Adrenal gland (tissue), 12 donors: Measurements from ENCODE around the gene AJM1. TPM values are rescaled to one million over a fixed set of nuclear protein-coding genes. Genes with fewer than 3 reads are reported as not detected.

Experiments
- DNase-seq, 7 donors: peaks; one replicate each; pipeline ENCODE4 v3.0.0-alpha.2; 2019 to 2020
- H3K27ac ChIP-seq, 5 donors: fragments of 200-600 bp; sonication (generic) in 4 of 5; 1 replicate in 3 of 5; 2 replicates in 2 of 5; pipeline versions ENCODE4 v1.5.1 to v1.8.0; 2016 to 2020; ENCODE audit warnings: mild to moderate bottlenecking in 1 of 5
- H3K27me3 ChIP-seq: fragments of 200-600 bp; 2 replicates; pipeline ENCODE4 v1.8.0; 2021
- H3K36me3 ChIP-seq, 2 donors: fragments of 200-600 bp; replicated peaks in 1 of 2; 1 replicate in 1 of 2; 2 replicates in 1 of 2; pipeline versions ENCODE4 v1.5.1 to v1.8.0; 2018 to 2022
- H3K4me1 ChIP-seq, 2 donors: fragments of 200-600 bp; replicated peaks in 1 of 2; 1 replicate in 1 of 2; 2 replicates in 1 of 2; pipeline versions ENCODE4 v1.5.1 to v1.8.0; 2018 to 2021
- H3K4me3 ChIP-seq, 4 donors: fragments of 200-600 bp; sonication (generic) in 3 of 4; one replicate each; pipeline ENCODE4 v1.5.1; 2016 to 2018
- H3K9me3 ChIP-seq, 3 donors: fragments of 200-600 bp; sonication (generic) in 1 of 3; replicated peaks in 1 of 3; 1 replicate in 2 of 3; 2 replicates in 1 of 3; pipeline versions ENCODE4 v1.5.1 to v1.8.0; 2016 to 2021
- POLR2A ChIP-seq, 2 donors: fragments of 450-650 bp; IDR thresholded peaks; one replicate each; pipeline ENCODE4 v1.6.1; 2017; ENCODE audit warnings: antibody characterized with exemption in 2 of 2, mild to moderate bottlenecking in 2 of 2, moderate library complexity in 1 of 2
- WGBS, 4 donors: extraction: QIAGEN DNeasy Blood & Tissue Kit in 2 of 4; methylation state at CpG; one replicate each; pipeline versions ENCODE4 v1.1.5 to v1.1.7; 2013 to 2017; 5-methylcytosine and 5-hydroxymethylcytosine counted together
- intact Hi-C, 2 donors: fragments of 100-400 bp; cut with DNase I; formaldehyde crosslinking; loops; one replicate each; pipeline versions ENCODE4 v1.14.1 to v1.15.0; 2022 to 2023
- polyA plus RNA-seq, 3 donors: library from polyadenylated mRNA; stranded (reverse); fragments of 200-250 nt in 2 of 3; fragments of 350-450 nt in 1 of 3; fragmentation: Illumina TruSeq in 1 of 3; extraction: RNeasy Lipid Tissue Mini Kit (QIAGEN cat#74804) in 1 of 3; gene quantifications; one replicate each; pipeline ENCODE4 v1.2.3, GENCODE V29; 2013 to 2014
- total RNA-seq, 9 donors: library from RNA; depleted of rRNA in 4 of 9; stranded (reverse); fragments of >200 nt in 4 of 9; fragments of 120-200 nt in 1 of 9; fragmentation: NEBNext Ultra II Directional in 1 of 9; extraction: Animal tissue kit (Norgen Biotek cat#: 25700) in 1 of 9; gene quantifications; one replicate each; pipeline versions ENCODE4 v1.1.0 to v1.2.4, GENCODE V29; 2013 to 2023
- TF ChIP-seq, protein P1 (sequence below), 6 experiments: fragments of 450-650 bp in 4 of 6; fragments of 200-600 bp in 2 of 6; sonication (generic) in 1 of 6; IDR thresholded peaks; 1 replicate in 5 of 6; 2 replicates in 1 of 6; pipeline versions ENCODE4 v1.5.1 to v1.8.0; 2016 to 2021; ENCODE audit warnings: antibody characterized with exemption in 6 of 6, mild to moderate bottlenecking in 2 of 6, moderate library complexity in 1 of 6
- donor health status: healthy with polysubstance abuse.
- donor health status: Bipolar disorder and iron deficiency.
- donor health status: DM: yes; HTN: yes; CAD: no.
- donor health status: DM: no; HTN: no; CAD: no.
- donor health status: DM: no; HTN: no; CAD: no.
- donor health status: DM: yes; HTN: yes; CAD: no.

Gene AJM1
- total and polyA plus RNA-seq, 12 donors, result 0.33 to 13.7 (median 3.3) TPM

GRCh38 chr9:136855461-136856078, 13.3 kb downstream of the AJM1 start:
- peaks cover 11 to 27% of the 10 kb centered on the region in 2 donors for H3K4me1 ChIP-seq
- no peaks in the 10 kb centered on the region for H3K27me3 ChIP-seq
- H3K4me3 ChIP-seq, result no peak overlapping the region
- H3K27ac ChIP-seq, result no peak overlapping the region
- H3K9me3 ChIP-seq, result no peaks in the 10 kb centered on the region
- peak in 2 of 7 donors; percentile 17 to 23 for DNase-seq
- no peak for TF ChIP-seq POLR2A (IDR thresholded peaks at IDR 0.05)
- TF ChIP-seq, protein P1, sequence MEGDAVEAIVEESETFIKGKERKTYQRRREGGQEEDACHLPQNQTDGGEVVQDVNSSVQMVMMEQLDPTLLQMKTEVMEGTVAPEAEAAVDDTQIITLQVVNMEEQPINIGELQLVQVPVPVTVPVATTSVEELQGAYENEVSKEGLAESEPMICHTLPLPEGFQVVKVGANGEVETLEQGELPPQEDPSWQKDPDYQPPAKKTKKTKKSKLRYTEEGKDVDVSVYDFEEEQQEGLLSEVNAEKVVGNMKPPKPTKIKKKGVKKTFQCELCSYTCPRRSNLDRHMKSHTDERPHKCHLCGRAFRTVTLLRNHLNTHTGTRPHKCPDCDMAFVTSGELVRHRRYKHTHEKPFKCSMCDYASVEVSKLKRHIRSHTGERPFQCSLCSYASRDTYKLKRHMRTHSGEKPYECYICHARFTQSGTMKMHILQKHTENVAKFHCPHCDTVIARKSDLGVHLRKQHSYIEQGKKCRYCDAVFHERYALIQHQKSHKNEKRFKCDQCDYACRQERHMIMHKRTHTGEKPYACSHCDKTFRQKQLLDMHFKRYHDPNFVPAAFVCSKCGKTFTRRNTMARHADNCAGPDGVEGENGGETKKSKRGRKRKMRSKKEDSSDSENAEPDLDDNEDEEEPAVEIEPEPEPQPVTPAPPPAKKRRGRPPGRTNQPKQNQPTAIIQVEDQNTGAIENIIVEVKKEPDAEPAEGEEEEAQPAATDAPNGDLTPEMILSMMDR (IDR thresholded peaks at IDR 0.05), result no peak
- intact Hi-C loops, result loop anchor here in 1 of 2 donors (10.0 kb wide), 1 partner anchor 89 kb away; the partner anchor contains the start of genes C8G and FBXW5
- H3K36me3 ChIP-seq, result peaks cover 0 to 11% of the 10 kb centered on the region in 2 donors
- 81 to 88% (median 83%) methylated on average over 12 to 26 of the region's 26 CpGs for WGBS, 4 donors

DNA sequence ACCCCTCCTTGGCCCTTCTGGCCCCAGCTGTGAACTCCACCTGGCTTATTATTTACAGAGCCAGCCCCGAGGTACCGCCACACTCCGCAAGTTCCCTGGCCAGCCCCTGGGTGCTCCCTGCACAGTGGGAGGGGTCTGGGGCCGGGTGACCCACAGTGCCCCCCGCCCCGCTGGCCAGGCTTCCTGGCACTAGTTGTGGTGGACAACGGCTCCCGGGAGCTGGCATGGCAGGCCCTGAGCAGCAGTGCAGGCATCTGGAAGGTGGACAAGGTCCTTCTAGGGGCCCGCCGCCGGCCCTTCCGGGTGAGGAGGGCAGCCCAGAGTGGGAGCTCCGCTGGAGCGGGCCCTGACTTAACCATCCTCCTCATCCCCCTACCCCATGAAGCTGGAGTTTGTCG, 13.8 kb downstream of the AJM1 start:
- Histone ChIP-seq H3K4me1 (peaks cover 11 to 23% of the 10 kb centered on the region in 2 donors), H3K27me3 (no peaks in the 10 kb centered on the region), H3K9me3 (no peaks in the 10 kb centered on the region), H3K36me3 (peaks cover 0 to 11% of the 10 kb centered on the region in 2 donors), H3K4me3 (no peak overlapping the region), H3K27ac (no peak overlapping the region)
- intact Hi-C loops, result loop anchor here in 1 of 2 donors (10.0 kb wide), 1 partner anchor 89 kb away; the partner anchor contains the start of genes C8G and FBXW5
- 71 to 79% (median 72%) methylated on average over 6 to 15 of the region's 15 CpGs; no CpG with 5 or more reads in 1 of the 4 donors for WGBS, 4 donors
- peak in 3 of 7 donors; percentile 15 to 23 (median 16) for DNase-seq
- no peak for TF ChIP-seq POLR2A (IDR thresholded peaks at IDR 0.05)
- TF ChIP-seq, protein P1 (IDR thresholded peaks at IDR 0.05), result no peak

DNA sequence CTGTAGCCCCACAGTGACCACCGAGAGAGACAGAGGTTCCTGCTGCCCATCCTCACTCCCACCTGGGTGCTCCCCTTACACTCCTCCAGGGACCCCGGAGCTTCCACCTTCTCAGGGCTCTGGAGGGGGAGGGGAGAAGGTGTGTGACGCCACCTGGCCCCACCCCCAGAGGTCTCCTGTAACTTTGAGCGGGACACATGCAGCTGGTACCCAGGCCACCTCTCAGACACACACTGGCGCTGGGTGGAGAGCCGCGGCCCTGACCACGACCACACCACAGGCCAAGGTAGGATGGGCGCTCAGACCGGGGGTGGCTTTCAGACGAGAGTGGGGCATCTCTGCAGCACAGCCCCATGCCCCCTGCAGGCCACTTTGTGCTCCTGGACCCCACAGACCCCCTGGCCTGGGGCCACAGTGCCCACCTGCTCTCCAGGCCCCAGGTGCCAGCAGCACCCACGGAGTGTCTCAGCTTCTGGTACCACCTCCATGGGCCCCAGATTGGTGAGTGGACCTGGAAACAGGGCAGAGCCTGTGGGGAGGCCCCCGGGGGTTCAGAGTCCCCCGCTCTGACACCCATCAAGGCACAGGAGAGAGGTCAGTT, 14.4 kb downstream of the AJM1 start:
- Histone ChIP-seq H3K27me3 (no peaks in the 10 kb centered on the region), H3K9me3 (no peaks in the 10 kb centered on the region), H3K4me1 (peaks cover 11 to 17% of the 10 kb centered on the region in 2 donors), H3K27ac (no peak overlapping the region), H3K36me3 (peaks cover 0 to 13% of the 10 kb centered on the region in 2 donors), H3K4me3 (no peak overlapping the region)
- peak in 4 of 7 donors; percentile 14 to 51 (median 23) for DNase-seq
- intact Hi-C loops, result loop anchor here in 1 of 2 donors (10.0 kb wide), 1 partner anchor 88 kb away; the partner anchor contains the start of genes C8G and FBXW5
- TF ChIP-seq, protein P1 (IDR thresholded peaks at IDR 0.05), result no peak
- TF ChIP-seq POLR2A (IDR thresholded peaks at IDR 0.05), result no peak
- WGBS, 4 donors, result 63 to 81% (median 77%) methylated on average over 2 to 14 of the region's 14 CpGs; no CpG with 5 or more reads in 1 of the 4 donors

GRCh38 chr9:136857166-136857565, 14.9 kb downstream of the AJM1 start:
- DNase-seq, result peak in 4 of 7 donors; percentile 13 to 51 (median 22)
- intact Hi-C loops, result loop anchor here in 1 of 2 donors (10.0 kb wide), 1 partner anchor 88 kb away; the partner anchor contains the start of genes C8G and FBXW5

More at GRCh38 chr9:136857166-136857565, 14.9 kb downstream of the AJM1 start:
- no peaks in the 10 kb centered on the region for H3K9me3 ChIP-seq
- H3K27me3 ChIP-seq, result no peaks in the 10 kb centered on the region
- H3K36me3 ChIP-seq, result peaks cover 0 to 18% of the 10 kb centered on the region in 2 donors
- no peak overlapping the region for H3K4me3 ChIP-seq
- peaks cover 8 to 12% of the 10 kb centered on the region in 2 donors for H3K4me1 ChIP-seq
- TF ChIP-seq, protein P1 (IDR thresholded peaks at IDR 0.05), result no peak
- TF ChIP-seq POLR2A (IDR thresholded peaks at IDR 0.05), result no peak
- WGBS, 4 donors, result 77 to 95% (median 85%) methylated on average over 6 to 19 of the region's 19 CpGs
- no peak overlapping the region for H3K27ac ChIP-seq
